SH-SY5Y (cell line): ENCODE results near the gene ACSS3.

Source experiments
- GATA2 ChIP-seq: IDR thresholded peaks from 2 replicates; pipeline ENCODE4 v1.6.1; 2011; ENCODE audit warnings: mild to moderate bottlenecking, low read depth, low read length
- GATA3 ChIP-seq: IDR thresholded peaks from 2 replicates; pipeline ENCODE4 v1.6.1; 2011; ENCODE audit warnings: low read depth, mild to moderate bottlenecking, low read length, moderate library complexity

GRCh38 chr12:81211306-81211705, 133.4 kb downstream of the ACSS3 start:
- TF ChIP-seq GATA2 (no peak), GATA3 (no peak)
